ENCODE results near the gene POFUT2.

DNA sequence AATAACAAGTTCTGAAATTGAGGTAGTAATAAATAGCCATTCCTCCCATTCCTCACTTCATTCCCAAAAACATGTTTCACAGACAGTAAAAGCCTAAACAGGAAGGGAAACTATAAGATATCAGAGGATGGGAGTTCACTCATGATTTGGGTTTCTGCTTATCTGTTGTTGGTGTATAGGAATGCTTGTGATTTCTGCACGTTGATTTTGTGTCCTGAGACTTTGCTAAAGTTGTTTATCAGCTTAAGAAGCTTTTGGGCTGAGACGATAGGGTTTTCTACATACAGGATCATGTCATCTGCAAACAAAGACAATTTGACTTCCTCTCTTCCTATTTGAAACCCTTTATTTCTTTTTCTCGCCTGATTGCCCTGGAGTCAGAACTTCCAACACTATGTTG lies 26.0 kb upstream of the POFUT2 start:
- TF ChIP-seq EP300 (IDR thresholded peaks at IDR 0.05; ENCODE audit: borderline replicate concordance): no peak
- TF ChIP-seq RAD21 (IDR thresholded peaks at IDR 0.05; ENCODE audit: low read depth): no peak
- TF ChIP-seq TCF12 (IDR thresholded peaks at IDR 0.05; ENCODE audit: low read depth): no peak
- no peak for TF ChIP-seq CEBPB (IDR thresholded peaks at IDR 0.05)
- TF ChIP-seq, protein P1, sequence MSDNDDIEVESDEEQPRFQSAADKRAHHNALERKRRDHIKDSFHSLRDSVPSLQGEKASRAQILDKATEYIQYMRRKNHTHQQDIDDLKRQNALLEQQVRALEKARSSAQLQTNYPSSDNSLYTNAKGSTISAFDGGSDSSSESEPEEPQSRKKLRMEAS (IDR thresholded peaks at IDR 0.05): no peak
- no peak for TF ChIP-seq ZBTB7A (IDR thresholded peaks at IDR 0.05; ENCODE audit: low read depth)
- TF ChIP-seq, protein P2, sequence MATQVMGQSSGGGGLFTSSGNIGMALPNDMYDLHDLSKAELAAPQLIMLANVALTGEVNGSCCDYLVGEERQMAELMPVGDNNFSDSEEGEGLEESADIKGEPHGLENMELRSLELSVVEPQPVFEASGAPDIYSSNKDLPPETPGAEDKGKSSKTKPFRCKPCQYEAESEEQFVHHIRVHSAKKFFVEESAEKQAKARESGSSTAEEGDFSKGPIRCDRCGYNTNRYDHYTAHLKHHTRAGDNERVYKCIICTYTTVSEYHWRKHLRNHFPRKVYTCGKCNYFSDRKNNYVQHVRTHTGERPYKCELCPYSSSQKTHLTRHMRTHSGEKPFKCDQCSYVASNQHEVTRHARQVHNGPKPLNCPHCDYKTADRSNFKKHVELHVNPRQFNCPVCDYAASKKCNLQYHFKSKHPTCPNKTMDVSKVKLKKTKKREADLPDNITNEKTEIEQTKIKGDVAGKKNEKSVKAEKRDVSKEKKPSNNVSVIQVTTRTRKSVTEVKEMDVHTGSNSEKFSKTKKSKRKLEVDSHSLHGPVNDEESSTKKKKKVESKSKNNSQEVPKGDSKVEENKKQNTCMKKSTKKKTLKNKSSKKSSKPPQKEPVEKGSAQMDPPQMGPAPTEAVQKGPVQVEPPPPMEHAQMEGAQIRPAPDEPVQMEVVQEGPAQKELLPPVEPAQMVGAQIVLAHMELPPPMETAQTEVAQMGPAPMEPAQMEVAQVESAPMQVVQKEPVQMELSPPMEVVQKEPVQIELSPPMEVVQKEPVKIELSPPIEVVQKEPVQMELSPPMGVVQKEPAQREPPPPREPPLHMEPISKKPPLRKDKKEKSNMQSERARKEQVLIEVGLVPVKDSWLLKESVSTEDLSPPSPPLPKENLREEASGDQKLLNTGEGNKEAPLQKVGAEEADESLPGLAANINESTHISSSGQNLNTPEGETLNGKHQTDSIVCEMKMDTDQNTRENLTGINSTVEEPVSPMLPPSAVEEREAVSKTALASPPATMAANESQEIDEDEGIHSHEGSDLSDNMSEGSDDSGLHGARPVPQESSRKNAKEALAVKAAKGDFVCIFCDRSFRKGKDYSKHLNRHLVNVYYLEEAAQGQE (IDR thresholded peaks at IDR 0.05; ENCODE audit: low read depth): no peak
- TF ChIP-seq, protein P3, sequence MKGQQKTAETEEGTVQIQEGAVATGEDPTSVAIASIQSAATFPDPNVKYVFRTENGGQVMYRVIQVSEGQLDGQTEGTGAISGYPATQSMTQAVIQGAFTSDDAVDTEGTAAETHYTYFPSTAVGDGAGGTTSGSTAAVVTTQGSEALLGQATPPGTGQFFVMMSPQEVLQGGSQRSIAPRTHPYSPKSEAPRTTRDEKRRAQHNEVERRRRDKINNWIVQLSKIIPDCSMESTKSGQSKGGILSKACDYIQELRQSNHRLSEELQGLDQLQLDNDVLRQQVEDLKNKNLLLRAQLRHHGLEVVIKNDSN (IDR thresholded peaks at IDR 0.05): no peak

All from Ishikawa (cell line).